ENCODE data around the gene C1orf232. TPM values are rescaled to one million over a fixed set of nuclear protein-coding genes. Genes with fewer than 3 reads are reported as not detected.

Gene C1orf232
- total and polyA plus RNA-seq, 2 of the 4 experiments (the other 2 are of a cell fraction), result not detected

DNA sequence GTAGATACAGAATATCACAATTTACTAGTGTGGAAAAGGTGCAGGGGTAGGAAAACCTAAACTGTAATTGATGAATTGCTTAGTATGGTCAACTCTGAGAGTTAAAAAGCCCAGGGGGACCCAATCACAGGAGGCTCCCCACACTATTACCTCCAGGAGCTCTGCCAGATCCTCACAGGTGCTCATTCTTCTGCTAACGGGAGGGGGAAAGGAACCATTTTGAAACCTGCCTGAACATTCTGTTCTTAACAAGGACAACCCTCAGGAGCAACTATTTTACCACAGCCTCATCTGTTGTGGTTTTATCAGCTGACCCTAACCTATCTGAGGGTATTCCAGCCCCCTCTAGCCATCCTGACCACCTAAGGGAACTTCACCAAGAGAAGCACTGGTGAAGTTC lies 38.1 kb downstream of the C1orf232 start:
- in situ Hi-C loops (cut with MboI; ENCODE audit: low sequenced_read_pairs), result no loop called here
- ChIA-PET POLR2A (ENCODE audit: unreplicated experiment) (no interaction called here), CTCF (interaction anchor here (1.3 kb wide), 1 partner anchor 15 kb away, joined by 4 read pairs; no protein-coding TSS in a partner anchor)
- Histone ChIP-seq H3K56ac (ENCODE audit: extremely low read depth, insufficient read depth, low read length) (no peak overlapping the region), H2BK15ac (ENCODE audit: low read depth, low read length) (no peak overlapping the region), H2BK20ac (ENCODE audit: low read depth, low read length) (no peak overlapping the region), H4K91ac (ENCODE audit: insufficient read depth, low read depth, low read length) (no peak overlapping the region), H3K18ac (ENCODE audit: low read depth, low read length) (no peak overlapping the region), H3K4me1 (ENCODE audit: control insufficient read depth, insufficient read depth, low read length) (0 out of 2 replicates have a peak, but pooled peaks cover 1% of the 10 kb centered on the region), H3K23ac (ENCODE audit: low read depth, low read length) (no peak overlapping the region), H3K4me2 (ENCODE audit: low read depth, low read length) (no peak overlapping the region), H3K4me3 (ENCODE audit: insufficient read depth, low read depth, low read length) (no peak overlapping the region), H3K9me3 (ENCODE audit: control insufficient read depth, insufficient read depth, low read length) (no peaks in the 10 kb centered on the region), H2AK5ac (ENCODE audit: low read depth, low read length) (no peak overlapping the region), H4K8ac (ENCODE audit: low read depth in 2 of 2, low read length in 2 of 2) (no peak overlapping the region), H2AFZ (replicated peaks; ENCODE audit: low read length, poor library complexity) (no peak overlapping the region), H3K9ac (ENCODE audit: low read depth, low read length) (no peak overlapping the region), H2BK5ac (ENCODE audit: low read depth, low read length, poor library complexity, severe bottlenecking) (no peak overlapping the region), H4K5ac (ENCODE audit: low read depth, low read length) (no peak overlapping the region), H3K4ac (ENCODE audit: low read depth, low read length) (no peak overlapping the region), H2AK9ac (replicated peaks; ENCODE audit: low read depth, low read length, poor library complexity) (no peak overlapping the region), H3K27me3 (ENCODE audit: control insufficient read depth, insufficient read depth, low read length) (peaks cover 11% of the 10 kb centered on the region), H3K27ac (ENCODE audit: insufficient read depth, low read length) (no peak overlapping the region), H3K36me3 (ENCODE audit: control insufficient read depth, insufficient read depth, low read length) (no peaks in the 10 kb centered on the region), H3K14ac (replicated peaks; ENCODE audit: low read depth, low read length) (no peak overlapping the region), H2BK120ac (ENCODE audit: low read depth, low read length) (no peak overlapping the region), H3K79me1 (ENCODE audit: low read depth in 1 of 2, low read length in 2 of 2) (no peaks in the 10 kb centered on the region), H4K20me1 (ENCODE audit: insufficient read depth, low read length) (no peaks in the 10 kb centered on the region), H3K9me1 (ENCODE audit: insufficient read depth, low read length) (no peaks in the 10 kb centered on the region)
- intact Hi-C loops (cut with micrococcal nuclease), result no loop called here
- TF ChIP-seq MXI1 (IDR thresholded peaks at IDR 0.05; ENCODE audit: borderline replicate concordance, low read depth, low read length) (no peak), SMC3 (IDR thresholded peaks at IDR 0.05; ENCODE audit: low read depth, low read length) (no peak), CHD1 (IDR thresholded peaks at IDR 0.05; ENCODE audit: low read depth, low read length) (no peak), MAFK (IDR thresholded peaks at IDR 0.05; ENCODE audit: low read depth, low read length) (no peak), RAD21 (IDR thresholded peaks at IDR 0.05; ENCODE audit: low read length) (no peak), MAZ (IDR thresholded peaks at IDR 0.05; ENCODE audit: borderline replicate concordance, low read depth, low read length) (no peak), CEBPB (IDR thresholded peaks at IDR 0.05; ENCODE audit: low read depth, low read length) (no peak), POLR2A (IDR thresholded peaks at IDR 0.05; ENCODE audit: low read depth, low read length) (no peak), NFE2L2 (IDR thresholded peaks at IDR 0.05; ENCODE audit: low read depth, low read length) (no peak), BHLHE40 (IDR thresholded peaks at IDR 0.05; ENCODE audit: low read depth, low read length) (no peak)
- TF ChIP-seq, protein P1, sequence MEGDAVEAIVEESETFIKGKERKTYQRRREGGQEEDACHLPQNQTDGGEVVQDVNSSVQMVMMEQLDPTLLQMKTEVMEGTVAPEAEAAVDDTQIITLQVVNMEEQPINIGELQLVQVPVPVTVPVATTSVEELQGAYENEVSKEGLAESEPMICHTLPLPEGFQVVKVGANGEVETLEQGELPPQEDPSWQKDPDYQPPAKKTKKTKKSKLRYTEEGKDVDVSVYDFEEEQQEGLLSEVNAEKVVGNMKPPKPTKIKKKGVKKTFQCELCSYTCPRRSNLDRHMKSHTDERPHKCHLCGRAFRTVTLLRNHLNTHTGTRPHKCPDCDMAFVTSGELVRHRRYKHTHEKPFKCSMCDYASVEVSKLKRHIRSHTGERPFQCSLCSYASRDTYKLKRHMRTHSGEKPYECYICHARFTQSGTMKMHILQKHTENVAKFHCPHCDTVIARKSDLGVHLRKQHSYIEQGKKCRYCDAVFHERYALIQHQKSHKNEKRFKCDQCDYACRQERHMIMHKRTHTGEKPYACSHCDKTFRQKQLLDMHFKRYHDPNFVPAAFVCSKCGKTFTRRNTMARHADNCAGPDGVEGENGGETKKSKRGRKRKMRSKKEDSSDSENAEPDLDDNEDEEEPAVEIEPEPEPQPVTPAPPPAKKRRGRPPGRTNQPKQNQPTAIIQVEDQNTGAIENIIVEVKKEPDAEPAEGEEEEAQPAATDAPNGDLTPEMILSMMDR (conservative IDR thresholded peaks at IDR 0.05; ENCODE audit: low read depth, low read length), result no peak
- TF ChIP-seq, protein P2, sequence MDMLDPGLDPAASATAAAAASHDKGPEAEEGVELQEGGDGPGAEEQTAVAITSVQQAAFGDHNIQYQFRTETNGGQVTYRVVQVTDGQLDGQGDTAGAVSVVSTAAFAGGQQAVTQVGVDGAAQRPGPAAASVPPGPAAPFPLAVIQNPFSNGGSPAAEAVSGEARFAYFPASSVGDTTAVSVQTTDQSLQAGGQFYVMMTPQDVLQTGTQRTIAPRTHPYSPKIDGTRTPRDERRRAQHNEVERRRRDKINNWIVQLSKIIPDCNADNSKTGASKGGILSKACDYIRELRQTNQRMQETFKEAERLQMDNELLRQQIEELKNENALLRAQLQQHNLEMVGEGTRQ (IDR thresholded peaks at IDR 0.05; ENCODE audit: low read depth, low read length), result no peak
- ATAC-seq (ENCODE audit: low read depth) (no peak), DNase-seq (no peak)
- no TSS peak for BruUV-seq (replicated peaks)
- dilution Hi-C loops (cut with HindIII; ENCODE audit: low sequenced_read_pairs, unreplicated experiment), result no loop called here
- WGBS, 2 experiments (ENCODE audit: extremely low coverage in 2 of 2, insufficient read length in 1 of 2), result no CpG with 5 or more reads among the region's 1 CpG

Data from IMR-90 (cell line).